Aorta (tissue), 5 donors: Measurements from ENCODE around the gene OSBPL3. TPM values are rescaled to one million over a fixed set of nuclear protein-coding genes. Genes with fewer than 3 reads are reported as not detected.

Experiments
- ATAC-seq: fragments of 200-7000 bp; cut with Tn5 transposase; one replicate; pipeline ENCODE4 v1.9.1; 2022; ENCODE audit warnings: moderate library complexity; ENCODE audit not compliant: low FRiP score
- DNase-seq, 2 donors: peaks; one replicate each; pipeline ENCODE4 v3.0.0-alpha.2; 2020
- H3K27ac ChIP-seq, 2 donors: one replicate each; pipeline ENCODE4 v1.5.1; 2013; ENCODE audit warnings: low read length in 2 of 2, mild to moderate bottlenecking in 2 of 2, moderate library complexity in 2 of 2, control low read depth in 1 of 2, inconsistent platforms in 1 of 2, low read depth in 1 of 2
- H3K27me3 ChIP-seq, 2 donors: one replicate each; pipeline ENCODE4 v1.6.1; 2013; ENCODE audit warnings: control low read depth in 1 of 2, low read length in 1 of 2, mild to moderate bottlenecking in 1 of 2, moderate library complexity in 1 of 2; ENCODE audit not compliant: insufficient read depth in 2 of 2, control insufficient read depth in 1 of 2
- H3K36me3 ChIP-seq, 2 donors: one replicate each; pipeline ENCODE4 v1.6.1; 2013; ENCODE audit warnings: control low read depth in 1 of 2, low read length in 1 of 2, mild to moderate bottlenecking in 1 of 2; ENCODE audit not compliant: insufficient read depth in 2 of 2, control insufficient read depth in 1 of 2
- H3K4me1 ChIP-seq, 2 donors: one replicate each; pipeline ENCODE4 v1.6.1; 2013; ENCODE audit warnings: low read length in 2 of 2, control low read depth in 1 of 2, mild to moderate bottlenecking in 1 of 2, moderate library complexity in 1 of 2; ENCODE audit not compliant: insufficient read depth in 2 of 2, control insufficient read depth in 1 of 2
- H3K4me3 ChIP-seq, 2 donors: one replicate each; pipeline ENCODE4 v1.5.1; 2013; ENCODE audit warnings: low read length in 2 of 2, control low read depth in 1 of 2, mild to moderate bottlenecking in 1 of 2
- H3K9me3 ChIP-seq: one replicate; pipeline ENCODE4 v1.6.1; 2013; ENCODE audit warnings: mild to moderate bottlenecking, low read length; ENCODE audit not compliant: control insufficient read depth
- WGBS, 2 donors: extraction: QIAGEN DNeasy Blood & Tissue Kit; methylation state at CpG; one replicate each; pipeline ENCODE4 v1.1.7; 2013; 5-methylcytosine and 5-hydroxymethylcytosine counted together
- intact Hi-C, 2 donors: fragments of 100-400 bp; cut with DNase I; formaldehyde crosslinking; loops; one replicate each; pipeline versions ENCODE4 v1.14.2 to v1.15.0; 2022
- polyA plus RNA-seq, 2 donors: library from polyadenylated mRNA; stranded (reverse); fragments of 200-250 nt; gene quantifications; one replicate each; pipeline ENCODE4 v1.2.3, GENCODE V29; 2013
- total RNA-seq, 2 donors: library from RNA; stranded (reverse); fragmentation: NEBNext Ultra II Directional; extraction: Animal tissue kit (Norgen Biotek cat#: 25700); gene quantifications; one replicate each; pipeline ENCODE4 v1.2.1, GENCODE V29; 2021
- donor health status: healthy with polysubstance abuse.
- donor health status: Bipolar disorder and iron deficiency.
- donor health status: DM: no; HTN: no; CAD: no.
- donor health status: DM: no; HTN: no; CAD: no.
- donor health status: DM: yes; HTN: yes; CAD: no.

Gene OSBPL3
- total and polyA plus RNA-seq, 4 donors: 0.41 to 15.6 (median 5.6) TPM

GRCh38 chr7:24748521-24748920 lies 231.5 kb downstream of the OSBPL3 start:
- Histone ChIP-seq H3K4me1 (no peaks in the 10 kb centered on the region), H3K27ac (no peak overlapping the region), H3K36me3 (peaks cover 0 to 2% of the 10 kb centered on the region in 2 donors), H3K4me3 (no peak overlapping the region), H3K9me3 (no peaks in the 10 kb centered on the region), H3K27me3 (no peaks in the 10 kb centered on the region)
- no peak for DNase-seq
- intact Hi-C loops: no loop called here
- ATAC-seq: no peak
- 72 to 93% methylated on average over 2 of the region's 2 CpGs for WGBS, 2 donors

Other genes with a start within 250 kb of the OSBPL3 start
- gene GSDME, start 222.7 kb downstream of the OSBPL3 start, total RNA-seq: 10 to 100 TPM; 16.3 to 18.6 TPM
- 10 to 100 TPM; 15.1 to 20.3 TPM for gene GSDME, start 222.7 kb downstream of the OSBPL3 start, polyA plus RNA-seq
- gene CYCS, start 145.1 kb upstream of the OSBPL3 start, total RNA-seq: 10 to 100 TPM; 36.3 to 63.8 TPM
- 100 to 1,000 TPM in 1 of 2 donors, 10 to 100 TPM in 1; 29.0 to 107 TPM for gene CYCS, start 145.1 kb upstream of the OSBPL3 start, polyA plus RNA-seq
- gene NPVF, start 248.3 kb upstream of the OSBPL3 start, total RNA-seq: not detected
- not detected for gene NPVF, start 248.3 kb upstream of the OSBPL3 start, polyA plus RNA-seq